IPS-18a (cell line): ENCODE results near the gene E2F2.
A peak's percentile ranks its signal among the peaks of the same experiment; 100 is the strongest.

ENCODE experiments used
- H3K27ac ChIP-seq: one replicate; pipeline ENCODE4 v1.5.1; 2013; ENCODE audit warnings: low read length
- H3K27me3 ChIP-seq: one replicate; pipeline ENCODE4 v1.6.1; 2013; ENCODE audit warnings: mild to moderate bottlenecking, low read length; ENCODE audit not compliant: control insufficient read depth, insufficient read depth
- H3K36me3 ChIP-seq: one replicate; pipeline ENCODE4 v1.6.1; 2013; ENCODE audit warnings: low read depth, low read length; ENCODE audit not compliant: control insufficient read depth
- H3K4me1 ChIP-seq: one replicate; pipeline ENCODE4 v1.6.1; 2013; ENCODE audit warnings: low read depth, low read length; ENCODE audit not compliant: control insufficient read depth
- H3K4me3 ChIP-seq: one replicate; pipeline ENCODE4 v1.5.1; 2013; ENCODE audit warnings: low read length
- H3K9ac ChIP-seq: one replicate; pipeline ENCODE4 v1.6.1; 2013; ENCODE audit warnings: mild to moderate bottlenecking, low read length, moderate library complexity
- H3K9me3 ChIP-seq: one replicate; pipeline ENCODE4 v1.6.1; 2013; ENCODE audit warnings: low read depth, low read length; ENCODE audit not compliant: control insufficient read depth

E2F2 gene

DNA sequence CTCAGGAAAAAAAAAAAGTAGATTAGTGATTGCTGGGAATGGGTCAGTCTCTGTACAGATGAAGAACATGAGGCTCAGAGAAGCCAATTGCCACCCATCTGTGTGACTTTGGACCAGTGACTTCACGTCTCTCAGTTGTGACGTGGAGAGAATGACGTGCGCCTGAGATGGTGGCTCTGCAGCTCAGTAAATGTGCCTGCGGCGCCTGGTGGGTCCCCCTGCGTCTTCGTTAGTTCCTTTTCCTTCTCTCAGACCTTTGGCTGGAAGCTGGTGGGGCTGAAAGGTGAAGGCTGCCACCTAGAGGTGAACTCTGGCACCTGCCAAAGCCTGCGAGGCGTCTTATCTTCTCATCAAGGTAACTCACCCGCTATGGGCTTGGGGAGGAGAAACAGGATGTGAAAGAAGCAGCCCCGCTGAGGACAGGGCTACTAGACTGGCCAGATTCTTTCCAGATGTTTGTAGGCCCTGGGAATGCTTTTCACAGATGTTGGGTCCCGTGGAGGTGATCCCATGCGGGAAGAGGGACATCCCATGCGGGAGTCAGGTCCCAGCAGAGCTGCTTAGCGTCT lies 8.7 kb upstream of the E2F2 start:
- Histone ChIP-seq H3K27ac (no peak overlapping the region), H3K9ac (no peak overlapping the region), H3K4me3 (no peak overlapping the region), H3K27me3 (no peaks in the 10 kb centered on the region), H3K9me3 (no peaks in the 10 kb centered on the region), H3K36me3 (no peaks in the 10 kb centered on the region), H3K4me1 (peaks cover under 1% of the 10 kb centered on the region)

DNA sequence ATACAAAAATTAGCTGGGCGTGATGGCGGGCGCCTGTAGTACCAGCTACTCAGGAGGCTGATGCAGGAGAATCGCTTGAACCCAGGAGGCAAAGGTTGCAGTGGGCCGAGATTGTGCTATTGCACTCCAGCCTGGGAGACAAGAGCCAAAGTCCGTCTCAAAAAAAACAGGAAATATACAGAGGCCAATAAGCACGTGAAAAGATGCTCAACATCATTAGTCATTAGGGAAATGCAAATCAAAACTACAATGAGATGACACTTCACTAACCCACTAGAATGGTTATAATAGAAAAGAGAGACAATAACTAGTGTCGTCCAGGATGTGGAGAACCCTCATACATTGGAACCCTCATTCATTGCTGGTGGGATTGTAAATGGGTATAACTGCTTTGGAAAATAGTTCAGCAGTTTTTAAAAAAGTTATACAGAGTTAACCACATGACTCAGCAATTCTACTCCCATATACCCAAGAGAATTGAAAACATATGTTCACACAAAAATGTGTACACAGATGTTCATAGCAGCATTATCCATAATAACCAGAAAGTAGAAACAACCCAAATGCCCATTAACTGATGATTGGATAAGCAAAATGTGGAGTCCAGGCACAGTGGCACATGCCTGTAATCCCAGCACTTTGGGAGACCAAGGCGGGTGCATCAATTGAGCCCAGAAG lies 6.4 kb upstream of the E2F2 start:
- no peak overlapping the region for H3K4me3 ChIP-seq
- no peaks in the 10 kb centered on the region for H3K4me1 ChIP-seq
- no peaks in the 10 kb centered on the region for H3K9me3 ChIP-seq
- no peak overlapping the region for H3K27ac ChIP-seq
- no peak overlapping the region for H3K9ac ChIP-seq
- no peaks in the 10 kb centered on the region for H3K36me3 ChIP-seq
- H3K27me3 ChIP-seq, result peaks cover 10% of the 10 kb centered on the region

DNA sequence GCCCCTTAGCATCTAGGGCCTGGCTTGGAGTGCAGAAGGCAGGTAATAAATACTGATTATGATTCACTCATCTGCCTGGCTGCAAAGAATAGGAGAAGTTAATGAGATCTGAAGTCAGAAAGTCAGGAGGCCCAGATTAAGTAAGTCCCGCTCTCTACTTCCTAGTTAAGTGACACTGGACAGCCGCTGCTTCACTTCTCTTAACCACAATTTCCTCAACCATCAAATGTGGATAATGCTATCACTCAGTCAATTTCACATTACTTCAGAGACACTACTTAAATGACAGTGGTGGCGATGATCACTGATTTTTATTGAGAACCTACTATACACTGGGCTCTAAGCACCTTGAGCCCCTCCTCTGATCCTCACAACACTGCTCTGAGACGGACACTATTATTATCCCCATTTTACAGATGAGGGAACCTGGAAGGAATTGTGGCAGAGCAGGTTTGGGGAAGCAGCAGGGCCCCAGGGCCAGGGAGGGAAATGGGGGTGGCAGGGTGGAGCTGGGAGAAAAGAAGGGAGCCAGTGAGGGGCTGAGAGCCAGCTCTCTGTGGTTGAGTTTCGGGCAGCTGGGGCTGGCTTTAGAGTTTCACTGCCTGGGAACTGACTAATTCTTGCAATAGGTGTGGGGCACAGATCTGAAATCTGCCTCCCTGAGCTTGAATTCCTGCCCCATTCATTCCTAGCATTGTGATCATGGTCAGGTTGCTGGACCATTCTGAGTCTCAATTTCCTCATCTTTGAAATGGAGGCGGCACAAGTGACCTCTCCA lies 2.4 kb upstream of the E2F2 start:
- Histone ChIP-seq H3K27ac (no peak overlapping the region), H3K36me3 (no peaks in the 10 kb centered on the region), H3K27me3 (peaks cover 36% of the 10 kb centered on the region), H3K4me1 (peaks cover 8% of the 10 kb centered on the region), H3K4me3 (no peak overlapping the region), H3K9ac (no peak overlapping the region), H3K9me3 (no peaks in the 10 kb centered on the region)

DNA sequence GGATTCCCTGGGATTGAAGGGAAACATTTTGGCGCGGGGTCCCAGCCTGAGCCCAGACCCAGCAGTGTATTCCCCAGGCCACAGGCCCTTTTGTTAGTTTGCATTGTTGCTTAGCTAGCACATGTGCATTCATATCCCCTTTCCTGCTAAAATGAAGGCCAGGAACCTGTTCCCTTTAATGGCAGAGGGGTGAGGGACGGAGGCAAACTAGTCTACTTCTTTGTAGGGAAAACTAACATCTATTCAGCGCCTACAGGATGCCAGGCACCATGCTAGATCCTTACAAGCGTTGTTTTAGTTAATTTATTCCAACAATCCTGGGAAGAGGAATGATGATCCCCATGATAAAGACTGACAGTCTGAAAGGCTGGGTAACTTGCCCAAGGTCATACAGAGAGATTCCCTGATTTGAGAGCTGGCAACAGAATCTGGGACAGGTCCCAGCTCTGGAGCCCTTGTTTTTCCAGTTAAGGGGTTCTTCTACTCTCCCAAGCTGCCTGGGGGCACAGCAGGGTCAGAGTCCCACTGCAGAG lies 595 bp upstream of the E2F2 start:
- Histone ChIP-seq H3K9ac (peak overlapping the region; percentile 58), H3K4me3 (peak overlapping the region; percentile 48), H3K36me3 (no peaks in the 10 kb centered on the region), H3K27ac (no peak overlapping the region), H3K4me1 (peaks cover 8% of the 10 kb centered on the region), H3K27me3 (peaks cover 36% of the 10 kb centered on the region), H3K9me3 (no peaks in the 10 kb centered on the region)

DNA sequence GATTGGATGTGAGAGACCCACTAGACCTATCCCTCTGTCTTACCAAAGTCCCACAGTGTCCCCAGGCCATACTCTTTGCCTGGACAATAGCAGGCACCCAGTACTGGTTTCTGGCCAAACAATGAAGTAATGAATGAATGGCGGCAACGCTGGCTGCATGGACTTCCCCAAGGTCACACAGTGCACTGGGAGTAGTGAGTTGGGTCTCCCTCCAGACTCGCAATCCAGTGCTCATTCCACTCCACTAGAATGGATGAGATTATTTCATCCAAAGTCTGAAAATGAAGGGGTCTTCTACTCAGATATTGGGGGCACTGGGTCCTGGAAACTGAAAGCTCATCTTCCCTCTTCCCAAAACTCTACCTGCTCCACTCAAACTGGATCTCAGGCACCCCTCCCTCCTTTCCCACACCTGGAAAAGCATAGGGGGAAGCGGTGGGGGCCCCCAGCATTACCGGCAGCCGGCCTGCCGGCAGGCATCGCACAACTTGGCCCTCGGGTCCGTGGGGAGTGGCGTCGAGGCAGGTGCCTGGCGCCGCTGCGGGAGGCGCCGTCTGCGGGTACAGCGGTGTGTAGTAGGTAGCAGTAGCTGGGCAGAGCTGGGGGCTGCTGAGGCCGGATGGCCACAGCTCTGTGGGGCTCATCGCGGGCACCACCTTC lies 816 bp downstream of the E2F2 start:
- H3K27ac ChIP-seq, result no peak overlapping the region

DNA sequence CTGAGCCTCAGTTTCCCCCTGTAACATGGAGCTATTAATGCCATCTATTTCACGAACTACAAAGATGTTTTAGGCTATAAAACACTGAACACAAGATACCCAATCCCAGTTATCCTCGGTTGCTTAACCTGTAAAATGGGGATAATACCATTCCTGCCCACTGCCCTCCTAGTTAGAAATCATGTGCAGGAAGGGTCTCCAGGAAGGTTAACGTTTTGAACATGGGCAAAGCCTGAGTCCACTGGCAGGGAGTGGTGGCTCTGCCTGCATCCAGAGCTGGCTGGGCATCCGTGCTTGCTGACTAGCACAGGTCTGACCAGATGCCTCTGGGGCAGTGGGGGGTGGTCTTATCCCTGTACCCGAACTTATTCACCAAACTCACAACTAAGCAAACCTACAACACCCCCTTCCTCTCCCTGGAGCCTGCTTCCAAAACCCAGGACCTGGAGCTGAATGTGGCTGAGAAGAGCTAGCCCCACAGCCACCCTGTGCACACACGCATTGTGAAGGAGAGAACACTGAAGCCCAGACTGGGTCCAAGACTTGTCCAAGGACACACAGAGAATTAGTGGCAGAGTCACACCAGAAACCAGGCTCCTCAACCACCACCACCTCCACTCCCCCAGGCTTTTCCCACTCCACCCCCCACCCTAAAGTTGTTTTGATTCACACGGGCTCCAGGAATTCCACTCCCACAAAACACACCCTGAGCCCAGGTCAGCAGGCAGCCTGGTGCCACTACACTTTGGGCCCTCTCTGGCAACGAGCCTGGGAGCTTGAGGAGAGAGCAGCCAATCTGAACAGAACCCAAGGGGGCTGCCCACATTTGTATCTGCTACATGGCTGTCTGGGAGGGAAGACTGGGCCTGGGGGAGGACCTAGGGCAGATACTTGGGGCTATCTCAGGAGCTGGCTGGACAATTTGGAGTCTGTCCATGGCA lies 1.6 kb downstream of the E2F2 start:
- no peaks in the 10 kb centered on the region for H3K9me3 ChIP-seq
- no peak overlapping the region for H3K9ac ChIP-seq
- H3K4me1 ChIP-seq, result peaks cover 21% of the 10 kb centered on the region
- H3K36me3 ChIP-seq, result no peaks in the 10 kb centered on the region
- H3K4me3 ChIP-seq, result no peak overlapping the region
- peaks cover 36% of the 10 kb centered on the region for H3K27me3 ChIP-seq
- H3K27ac ChIP-seq, result no peak overlapping the region

More for the DNA sequence above, 816 bp downstream of the E2F2 start:
- peaks cover 20% of the 10 kb centered on the region for H3K4me1 ChIP-seq
- H3K36me3 ChIP-seq, result no peaks in the 10 kb centered on the region
- no peaks in the 10 kb centered on the region for H3K9me3 ChIP-seq
- peak overlapping the region; percentile 70 for H3K9ac ChIP-seq
- H3K4me3 ChIP-seq, result peak overlapping the region; percentile 61
- H3K27me3 ChIP-seq, result peaks cover 36% of the 10 kb centered on the region

- no peak overlapping the region for H3K27ac ChIP-seq
- peaks cover 21% of the 10 kb centered on the region for H3K4me1 ChIP-seq
- no peak overlapping the region for H3K4me3 ChIP-seq
- H3K9me3 ChIP-seq, result no peaks in the 10 kb centered on the region
- H3K36me3 ChIP-seq, result no peaks in the 10 kb centered on the region
- peaks cover 36% of the 10 kb centered on the region for H3K27me3 ChIP-seq
- H3K9ac ChIP-seq, result no peak overlapping the region
Measured at GRCh38 chr1:23528250-23528978, 2.6 kb downstream of the E2F2 start.

GRCh38 chr1:23527900-23528249 lies 3.2 kb downstream of the E2F2 start:
- H3K4me1 ChIP-seq, result peaks cover 21% of the 10 kb centered on the region
- no peaks in the 10 kb centered on the region for H3K36me3 ChIP-seq
- no peak overlapping the region for H3K9ac ChIP-seq
- H3K27me3 ChIP-seq, result peaks cover 30% of the 10 kb centered on the region
- H3K9me3 ChIP-seq, result no peaks in the 10 kb centered on the region
- H3K4me3 ChIP-seq, result no peak overlapping the region
- H3K27ac ChIP-seq, result no peak overlapping the region

GRCh38 chr1:23527366-23527765 lies 3.7 kb downstream of the E2F2 start:
- Histone ChIP-seq H3K9me3 (no peaks in the 10 kb centered on the region), H3K4me1 (peaks cover 21% of the 10 kb centered on the region), H3K36me3 (no peaks in the 10 kb centered on the region), H3K9ac (no peak overlapping the region), H3K27ac (no peak overlapping the region), H3K27me3 (peaks cover 25% of the 10 kb centered on the region), H3K4me3 (no peak overlapping the region)

- Histone ChIP-seq H3K9me3 (no peaks in the 10 kb centered on the region), H3K27me3 (peaks cover 17% of the 10 kb centered on the region), H3K9ac (no peak overlapping the region), H3K27ac (no peak overlapping the region), H3K36me3 (no peaks in the 10 kb centered on the region), H3K4me3 (no peak overlapping the region), H3K4me1 (peaks cover 14% of the 10 kb centered on the region)
Measured at GRCh38 chr1:23526329-23527041, 4.5 kb downstream of the E2F2 start.
